HPDE6-E6E7 (cell line): ENCODE measurements around the gene MYORG.

Experiments
- DNase-seq: peaks from one replicate; pipeline ENCODE4 v3.0.0; 2011; ENCODE audit warnings: missing footprints; ENCODE audit errors: extremely low spot score

MYORG gene

DNA sequence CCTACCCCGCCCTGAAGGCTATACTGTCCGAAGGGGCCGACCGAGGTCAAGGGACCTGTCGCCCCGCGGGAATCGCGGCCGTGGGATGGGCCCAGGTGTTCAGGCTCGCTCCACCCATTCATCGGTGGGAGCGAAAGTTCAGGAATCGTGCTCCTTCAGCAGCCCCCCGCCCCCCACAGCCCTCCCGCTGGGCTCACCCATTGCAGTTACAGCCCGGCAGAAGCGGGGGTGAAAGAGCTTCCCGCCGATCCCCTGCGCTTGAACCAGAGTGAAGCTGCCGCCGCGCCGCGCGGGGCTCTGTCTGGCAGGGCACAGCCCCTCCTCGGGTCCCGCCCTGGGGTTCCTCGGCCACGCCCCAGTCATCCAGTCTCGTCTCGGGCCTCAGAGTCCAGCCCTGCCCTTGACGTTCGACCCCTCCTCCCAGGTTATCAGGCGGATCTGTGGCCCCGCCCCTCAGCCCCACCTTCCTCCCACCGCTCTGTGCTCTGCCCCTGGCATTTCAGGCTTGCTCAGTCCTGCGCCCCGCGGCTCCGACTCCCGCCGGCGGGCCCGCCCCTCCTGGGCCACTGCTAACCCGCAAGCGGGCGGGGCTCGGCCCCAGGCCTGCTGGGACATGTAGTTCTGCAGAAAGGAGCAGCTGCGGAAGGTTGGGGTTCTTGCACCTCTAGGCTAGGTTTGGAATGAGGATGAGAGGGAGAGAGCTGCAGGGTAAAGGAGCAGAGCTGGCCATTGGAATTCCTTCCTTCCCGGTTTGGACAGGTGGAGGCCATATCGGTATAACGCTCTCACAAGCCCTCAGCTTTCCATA, at the start of gene MYORG:
MYORG (minus strand) TSS at position 303 of the 808 bp plus-strand sequence. CDS start 3,955 bp downstream, outside the sequence.
- peak; percentile 99 for DNase-seq

DNA sequence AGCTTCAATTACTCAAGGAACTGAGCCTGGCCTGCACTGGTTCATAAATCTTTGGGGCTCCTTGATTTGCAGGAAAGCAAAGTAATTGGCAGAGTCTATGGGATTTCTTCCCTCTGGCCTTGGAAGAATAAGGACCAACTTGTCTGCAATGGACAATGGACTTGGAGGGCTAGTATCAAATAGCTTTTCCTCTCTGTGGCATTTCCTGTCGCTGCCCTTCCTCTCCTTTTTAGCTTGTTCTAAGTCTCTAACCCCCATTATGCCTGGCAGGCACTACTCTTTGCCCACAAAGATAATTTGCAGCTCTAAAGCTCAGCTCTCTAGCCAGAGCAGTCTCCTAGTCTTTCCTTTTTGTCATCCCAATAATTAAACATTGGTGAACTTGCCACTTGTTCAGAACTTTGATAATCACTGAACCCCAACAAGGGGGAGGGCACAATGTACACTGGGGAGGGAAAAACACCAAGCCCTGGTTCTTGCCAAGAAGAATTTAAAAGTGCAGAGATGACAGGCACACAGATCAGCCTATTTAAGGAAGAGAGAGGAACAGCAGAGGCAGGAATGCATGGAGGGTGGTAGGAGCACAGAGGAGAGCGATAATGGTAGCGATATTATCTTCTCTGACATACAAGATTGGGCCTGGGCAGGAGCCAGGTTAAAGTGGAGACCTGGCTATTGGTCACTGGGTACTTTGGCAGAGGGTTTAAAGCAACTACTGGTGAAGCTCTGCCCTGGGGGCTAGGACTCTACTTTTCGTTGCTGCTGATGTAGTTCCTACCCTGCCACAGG, 43.2 kb upstream of the MYORG start:
- no peak for DNase-seq

DNA sequence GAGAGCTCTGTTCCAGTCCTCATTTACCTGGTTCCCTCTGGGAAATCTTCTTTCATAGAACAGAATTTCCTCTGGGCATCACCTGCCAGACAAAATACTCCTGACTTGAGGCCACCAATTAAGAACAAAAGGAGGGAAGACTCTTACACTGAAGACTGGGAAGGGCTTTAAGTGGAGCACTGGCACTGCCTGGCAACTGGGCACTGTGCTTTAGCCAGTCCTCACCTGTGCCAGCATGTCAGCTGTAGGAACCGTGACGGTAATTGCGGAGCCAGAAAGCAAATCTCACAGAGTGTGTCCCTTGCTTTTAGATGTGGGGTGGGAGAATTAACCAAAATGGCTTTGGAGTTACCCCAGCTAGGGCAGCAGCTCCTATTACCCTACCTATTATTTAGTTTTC, 41.0 kb upstream of the MYORG start:
- no peak for DNase-seq

DNA sequence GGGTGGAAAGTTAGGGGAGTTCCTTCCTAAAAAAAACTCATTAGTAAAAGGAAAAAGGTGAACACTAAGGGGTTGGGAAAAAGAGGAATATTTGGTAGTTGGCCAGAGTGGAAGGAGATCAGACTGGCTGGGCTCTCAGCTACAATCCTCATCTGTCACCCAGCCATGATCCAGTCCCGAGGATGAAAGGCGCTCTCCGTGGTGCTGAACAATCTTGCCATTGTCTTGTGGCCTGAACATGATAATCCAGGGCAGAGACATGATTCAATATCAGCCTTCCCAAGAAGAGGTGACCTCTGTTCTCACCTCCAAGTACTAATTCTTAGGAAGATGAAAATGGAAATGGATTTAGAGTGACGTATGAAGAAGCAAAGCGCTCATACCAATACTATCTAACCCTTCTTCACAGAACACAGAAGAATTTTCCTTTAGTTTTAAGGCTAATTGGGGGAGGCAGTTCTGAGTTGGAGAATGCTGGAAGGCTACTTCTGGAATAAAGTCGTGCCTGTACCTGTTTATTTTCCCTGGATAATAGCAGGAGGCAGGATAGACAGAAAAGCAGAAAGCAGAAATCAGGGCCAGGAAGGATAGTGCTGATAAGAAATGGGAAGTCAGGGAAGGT, 36.6 kb upstream of the MYORG start:
- peak; percentile 45 for DNase-seq

DNA sequence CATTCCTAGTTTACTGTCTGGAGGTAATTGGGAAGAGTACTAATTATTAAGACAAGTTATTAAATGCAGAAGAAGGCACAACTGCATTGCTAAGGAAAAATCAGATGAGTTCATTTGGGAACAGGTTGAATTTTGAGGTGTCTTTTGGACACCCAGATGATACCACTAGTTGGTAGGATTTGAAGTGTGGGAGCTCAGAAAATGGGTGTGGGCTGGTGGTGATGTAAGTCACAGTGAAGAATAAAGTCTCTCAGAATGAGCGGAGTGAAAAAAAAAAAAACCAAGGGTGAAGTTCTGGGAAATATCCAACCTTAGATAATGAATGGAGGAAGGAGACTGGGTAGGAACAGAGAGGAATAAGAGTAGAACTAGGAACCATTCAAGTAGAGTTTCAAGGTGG, 35.6 kb upstream of the MYORG start:
- DNase-seq: no peak

DNA sequence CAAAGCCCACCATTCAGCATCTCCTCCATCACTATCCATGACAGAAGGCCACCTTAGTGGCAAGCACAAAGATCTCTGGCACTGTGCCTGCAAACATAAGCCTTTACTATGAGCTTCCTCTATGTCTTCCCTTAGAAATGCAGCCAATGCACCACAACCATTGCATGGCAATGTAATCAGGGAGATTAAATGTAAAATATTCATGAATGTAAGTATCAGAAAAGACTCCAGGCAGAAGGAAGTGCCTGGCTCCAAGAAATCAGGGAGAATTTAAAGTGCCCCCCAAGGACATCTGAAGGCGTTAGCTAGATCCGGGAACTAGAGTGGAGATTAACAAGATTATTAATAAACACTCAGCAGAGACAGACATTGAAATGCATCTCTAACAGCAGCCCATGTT, 32.5 kb upstream of the MYORG start:
- DNase-seq: no peak

DNA sequence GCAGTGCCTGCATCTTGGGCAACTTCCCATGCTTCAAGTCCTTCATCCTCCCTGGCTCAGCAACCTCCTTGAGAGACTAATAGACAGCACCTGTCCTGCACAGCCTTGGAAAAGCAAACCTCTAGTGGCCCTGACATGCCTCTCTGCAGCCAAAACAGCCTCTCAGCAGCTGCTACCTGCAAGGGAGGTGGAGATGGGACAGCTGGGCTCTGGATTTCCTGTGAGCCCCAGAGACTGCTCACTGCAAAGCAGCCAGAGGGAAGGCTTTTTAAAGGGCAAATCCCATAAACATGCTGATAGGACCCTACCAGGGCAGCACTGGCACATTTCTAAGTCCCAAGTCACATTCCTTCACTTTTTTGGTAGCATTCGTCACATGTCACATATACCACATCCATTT, 31.5 kb upstream of the MYORG start:
- DNase-seq: no peak

DNA sequence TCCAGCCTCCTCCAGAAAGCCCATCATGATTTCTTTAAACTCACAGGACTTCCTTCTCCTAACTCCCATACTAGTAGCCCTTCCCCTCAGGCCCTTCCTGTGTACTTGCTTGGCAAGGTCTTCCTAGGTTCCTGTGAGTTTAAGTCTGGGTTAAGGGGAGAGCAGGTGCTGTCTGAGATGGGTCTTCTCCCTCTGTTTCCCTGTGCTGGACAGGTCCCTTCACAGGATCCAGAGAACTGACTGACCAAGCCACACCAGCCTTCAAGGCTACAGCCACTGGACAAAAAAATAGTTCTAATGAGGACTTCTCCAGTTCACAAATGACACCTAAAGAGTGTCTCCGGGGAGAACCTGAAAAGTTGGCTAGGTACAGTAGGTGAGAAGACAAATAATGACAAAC, 29.5 kb upstream of the MYORG start:
- DNase-seq: no peak

DNA sequence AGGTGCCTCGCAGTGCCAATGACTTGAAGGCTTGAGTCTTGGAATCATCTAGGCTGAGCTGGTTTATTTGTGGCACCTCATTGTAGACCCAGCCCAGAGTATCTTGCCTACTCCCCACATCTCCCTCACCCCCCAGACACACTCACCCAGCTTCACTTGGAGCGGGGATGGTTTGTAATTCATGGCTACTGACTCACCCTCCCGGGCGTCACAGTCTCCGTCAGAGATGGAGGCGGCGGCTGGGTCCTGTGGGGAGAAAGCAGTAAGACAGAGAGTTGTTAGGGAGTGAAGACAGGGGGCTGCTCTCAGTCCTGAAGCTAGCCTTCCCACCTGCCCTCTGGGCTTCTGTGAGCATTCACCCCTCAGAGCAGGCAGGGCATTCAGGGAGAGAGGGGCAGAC, 29.0 kb upstream of the MYORG start:
- DNase-seq: no peak

DNA sequence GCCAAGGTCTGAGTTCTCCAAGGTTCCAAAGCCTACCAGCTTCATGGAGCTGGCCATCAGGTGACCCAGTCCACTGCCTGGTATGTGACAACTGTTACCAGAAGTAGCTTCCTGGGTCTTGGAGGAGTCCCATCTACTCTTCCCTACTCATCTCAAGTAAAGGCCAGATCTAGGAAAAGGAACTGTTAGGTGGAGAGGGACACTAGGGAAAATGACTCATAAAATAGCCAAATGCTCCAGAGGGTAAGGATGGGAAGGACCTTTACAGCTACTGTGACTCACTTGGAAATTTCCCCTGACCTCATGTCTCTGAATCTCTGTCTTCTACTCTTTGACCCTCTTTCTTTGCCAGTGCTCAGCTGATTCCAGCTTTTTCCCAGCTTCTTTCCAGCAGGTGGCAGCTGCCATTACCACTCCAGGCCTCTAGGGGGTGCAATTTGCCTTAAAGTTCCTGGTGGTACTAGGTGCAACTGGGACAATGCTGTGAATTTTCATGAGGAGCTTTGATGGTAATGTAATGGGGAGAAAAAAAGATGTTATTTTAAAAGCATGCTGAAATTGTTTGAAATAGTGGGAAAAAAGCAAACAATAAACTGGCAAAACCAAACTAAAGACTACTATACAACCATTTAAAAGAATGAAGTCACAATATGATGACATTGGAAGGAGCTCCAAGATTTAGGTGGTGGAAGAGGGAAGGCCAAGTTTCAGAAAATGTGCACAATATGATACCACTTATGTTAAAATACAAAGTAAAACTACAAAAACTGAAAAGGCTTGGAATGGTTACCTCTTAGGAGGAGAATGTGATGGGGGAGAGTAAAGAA, 27.1 kb upstream of the MYORG start:
- DNase-seq: peak; percentile 49

DNA sequence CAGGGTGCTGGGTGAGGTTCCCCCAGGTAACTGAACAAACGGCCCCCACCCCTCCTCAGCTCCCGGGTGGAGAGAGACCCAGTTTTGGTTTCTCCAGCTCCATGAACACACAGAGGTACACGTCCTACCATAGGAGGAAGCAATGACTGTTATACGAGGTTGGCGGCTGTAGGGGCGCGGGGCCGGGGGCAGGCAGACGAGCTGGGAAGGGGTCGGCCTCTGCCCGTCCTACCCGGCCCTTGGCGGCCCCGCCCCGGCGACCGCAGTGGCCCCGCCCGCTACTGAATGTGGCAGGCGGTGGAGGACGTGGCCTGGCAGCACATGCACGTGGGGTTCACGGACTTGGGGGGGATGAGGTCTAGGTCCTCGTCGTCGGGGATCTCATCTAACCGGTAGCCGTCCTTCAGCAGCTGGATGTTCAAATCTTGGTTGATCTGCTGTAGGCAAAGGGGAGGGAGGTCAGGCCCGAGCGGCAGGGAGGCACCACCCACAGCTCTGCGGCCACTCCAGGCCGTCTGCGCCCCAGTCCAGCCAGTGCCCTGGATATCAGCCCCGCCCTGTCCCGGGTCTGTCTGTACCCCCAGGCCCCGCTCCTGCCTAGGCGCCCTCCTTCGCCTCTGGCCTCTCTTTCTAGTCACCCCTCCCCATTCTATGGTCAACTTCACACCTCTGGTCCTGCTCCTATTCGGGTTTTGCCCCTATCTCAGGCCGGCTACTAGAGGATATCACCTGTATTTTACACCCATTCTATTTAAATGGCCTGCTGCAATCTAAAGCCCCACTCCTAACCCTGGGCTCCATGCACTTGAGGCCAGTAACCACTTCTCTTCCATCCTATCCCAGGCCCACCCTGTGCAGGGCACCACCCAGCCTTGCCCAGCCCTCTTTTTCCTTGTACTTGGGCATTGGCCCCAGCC, 24.2 kb upstream of the MYORG start:
- DNase-seq: no peak

DNA sequence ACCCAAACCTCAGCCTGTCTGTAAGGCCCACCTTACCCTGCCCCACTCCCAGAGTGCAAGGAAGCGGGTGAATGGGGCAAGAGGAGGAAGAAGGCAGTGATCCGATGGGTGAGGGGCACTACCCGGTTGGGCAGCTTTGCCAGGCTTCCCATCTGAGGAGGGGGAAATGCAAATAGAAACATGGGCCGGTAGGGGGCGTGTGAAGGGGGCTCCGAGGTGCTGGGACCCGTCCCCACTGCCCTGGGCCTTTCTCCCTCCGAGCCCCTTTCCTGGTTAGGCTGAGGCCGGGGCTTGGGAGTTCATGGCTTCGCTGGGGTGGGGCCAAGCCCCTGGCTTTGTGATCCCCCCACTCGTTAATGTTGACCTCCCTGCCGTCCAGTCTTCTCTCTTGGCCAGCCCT, 23.6 kb upstream of the MYORG start:
- DNase-seq: no peak

DNA sequence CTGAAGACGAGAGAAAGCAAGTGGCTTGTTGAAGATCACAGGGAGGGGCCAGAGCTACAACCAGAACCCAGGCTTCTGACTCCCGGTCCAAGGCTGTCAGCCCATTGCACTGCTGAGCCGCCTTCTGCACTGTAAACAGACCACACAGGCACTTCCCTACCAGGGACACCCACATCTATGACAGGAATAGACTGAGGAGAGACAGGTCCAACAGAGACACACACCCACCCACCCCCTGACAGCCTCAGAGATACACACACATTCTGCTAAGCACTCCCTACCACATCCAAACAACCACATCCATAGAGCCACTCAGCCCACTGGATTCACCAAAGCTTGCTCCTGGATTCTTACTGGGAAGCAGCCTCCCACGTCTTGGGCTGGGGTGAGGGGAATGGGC, 23.0 kb upstream of the MYORG start:
- DNase-seq: no peak

DNA sequence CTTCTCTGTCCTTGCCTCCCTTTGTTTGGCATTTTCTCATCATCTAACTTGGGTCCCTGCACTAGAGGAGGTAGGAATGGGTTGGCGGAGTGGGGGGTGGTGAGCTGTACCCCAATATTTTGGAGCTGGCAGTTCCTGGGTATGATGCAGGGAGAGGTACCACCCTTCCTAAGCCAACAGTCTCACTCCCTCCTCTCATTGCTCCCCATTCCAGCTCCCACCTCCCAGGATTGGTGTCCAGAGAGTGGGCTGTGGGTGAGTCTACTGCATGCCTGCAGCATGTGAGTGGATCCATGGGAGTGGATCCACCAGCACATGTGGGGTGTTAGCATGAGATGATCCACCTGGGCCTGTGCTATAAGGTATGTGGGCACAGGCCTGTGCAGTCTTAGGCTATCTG, 22.2 kb upstream of the MYORG start:
- no peak for DNase-seq

DNA sequence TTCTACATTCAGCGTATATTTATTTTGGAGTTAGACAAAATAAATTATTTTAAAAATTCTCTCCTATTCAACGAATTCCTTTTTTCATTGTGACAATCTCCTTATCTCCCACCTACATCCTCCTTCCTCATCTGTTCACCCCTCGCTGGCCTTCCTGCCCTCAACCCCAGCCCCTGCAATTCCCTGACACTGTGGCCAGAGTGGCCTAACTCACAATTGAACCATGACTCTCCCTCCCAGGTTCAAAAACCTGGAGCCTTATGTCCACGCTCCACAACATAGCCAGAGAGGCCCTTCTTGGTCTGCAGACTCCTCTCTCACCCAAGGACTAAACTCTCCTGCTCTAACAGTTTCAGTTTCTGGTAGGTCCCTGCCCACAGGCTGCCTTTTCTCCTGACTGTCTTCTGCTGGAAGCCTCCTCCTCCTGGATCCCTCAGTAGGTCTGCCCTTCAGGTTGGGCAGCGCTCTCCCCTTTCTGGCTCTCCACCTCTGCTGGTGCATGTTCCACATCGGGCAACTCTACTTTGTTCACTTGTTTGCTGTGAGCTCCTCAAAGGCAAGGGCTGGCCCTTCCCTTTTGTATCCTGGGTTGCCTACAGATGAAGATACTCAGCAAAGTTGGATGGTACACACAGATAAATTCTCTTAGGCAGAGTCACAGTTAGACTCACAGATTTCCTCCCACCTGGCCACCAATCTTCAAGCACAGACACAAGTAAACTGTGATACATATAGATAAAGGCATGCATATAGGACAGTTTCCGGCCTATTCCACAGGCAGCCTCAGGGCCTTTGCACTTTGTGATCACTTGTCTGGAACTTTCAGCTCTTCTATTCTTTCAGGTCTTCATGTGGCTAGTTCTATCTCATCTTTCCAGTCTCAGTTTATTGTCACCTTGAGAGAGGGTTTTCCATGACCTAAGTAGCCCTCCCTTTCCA, 19.8 kb upstream of the MYORG start:
- no peak for DNase-seq

DNA sequence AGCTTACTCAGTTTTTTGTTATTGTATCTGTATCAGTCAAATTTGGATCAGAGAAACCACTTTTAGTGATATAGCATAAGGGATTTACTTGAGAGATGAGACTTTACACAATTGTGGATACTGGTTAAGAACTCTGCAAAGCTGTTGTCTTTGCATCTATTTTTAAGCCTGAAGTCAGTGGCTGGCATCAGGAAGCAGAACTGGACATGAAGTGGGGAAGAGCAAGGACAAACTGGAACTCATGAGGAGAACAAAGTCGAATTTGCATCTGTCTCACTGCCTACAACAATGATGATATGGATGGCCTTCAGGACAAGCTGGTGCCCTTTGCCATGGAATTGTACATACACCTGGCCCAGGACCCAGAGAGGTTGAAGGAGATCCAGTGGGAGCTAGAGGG, 15.8 kb upstream of the MYORG start:
- no peak for DNase-seq

DNA sequence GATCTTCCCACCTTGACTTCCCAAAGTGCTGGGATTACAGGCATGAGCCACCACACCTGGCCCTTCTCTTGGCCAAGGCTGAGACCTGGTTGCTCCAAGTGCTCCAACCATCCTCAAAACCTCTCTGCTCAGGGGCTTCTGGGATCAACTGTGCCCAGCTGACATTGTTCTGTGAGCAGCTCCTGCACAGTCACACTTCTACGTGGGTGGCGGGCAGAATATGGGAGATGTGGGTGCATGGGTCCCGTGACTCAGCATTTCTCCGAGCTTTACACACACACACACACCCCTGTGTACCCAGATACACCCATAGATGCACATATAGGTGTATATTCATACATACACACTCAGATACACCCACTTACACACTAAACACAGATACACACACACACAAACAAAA, 10.5 kb upstream of the MYORG start:
- no peak for DNase-seq

DNA sequence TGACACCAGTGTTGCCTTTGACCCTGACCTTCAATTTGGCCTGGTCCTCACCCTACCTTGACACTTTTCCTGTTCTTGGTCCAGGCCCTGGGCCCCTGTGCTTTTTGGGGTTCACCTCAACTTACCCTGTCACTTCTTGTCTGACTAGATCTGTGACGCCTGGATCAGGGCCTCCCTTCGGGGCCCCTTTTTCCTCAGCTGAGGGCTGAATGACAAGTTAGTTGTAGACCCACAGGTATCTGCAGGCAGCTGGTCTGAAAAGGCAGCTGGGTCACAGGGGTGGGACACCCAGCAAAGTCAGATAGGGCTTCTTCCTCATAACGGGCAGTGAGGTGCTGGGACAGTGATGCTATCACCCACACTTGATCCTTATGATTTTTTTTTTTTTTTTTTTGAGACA, 10.0 kb upstream of the MYORG start:
- no peak for DNase-seq

DNA sequence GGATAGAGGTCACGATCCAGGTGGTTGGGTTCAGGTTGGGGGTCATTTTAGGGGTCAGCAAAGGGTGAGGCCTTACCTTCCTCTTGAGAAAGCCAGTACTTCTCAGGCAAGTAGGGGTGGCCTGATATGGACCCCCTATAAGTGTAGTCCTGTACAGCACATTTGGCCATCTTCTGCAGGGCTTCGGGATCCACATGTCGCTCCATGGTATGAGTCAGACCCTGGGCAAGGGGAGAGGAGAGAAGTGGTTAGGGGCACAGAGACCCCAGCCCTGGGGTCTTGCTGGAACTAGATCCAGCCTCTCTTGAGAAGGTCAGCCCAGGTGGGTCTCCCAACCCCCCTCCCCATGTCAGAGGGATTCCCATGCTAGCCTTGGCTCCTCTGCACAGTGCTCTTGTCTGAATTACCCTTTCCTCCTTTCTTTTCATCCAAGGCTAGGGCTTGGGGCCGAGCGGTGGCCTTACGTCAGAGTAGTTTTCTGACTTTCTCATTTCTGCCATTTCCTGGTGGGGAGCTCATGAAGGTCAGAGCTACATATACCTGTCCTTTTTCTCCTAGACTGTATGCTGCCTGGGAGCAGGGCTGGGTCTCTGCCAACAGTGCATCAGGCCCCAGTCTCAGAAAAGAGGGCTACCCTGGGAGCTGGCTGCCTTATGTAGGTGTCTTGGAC, 9.0 kb upstream of the MYORG start:
- DNase-seq: no peak
